Right ventricle myocardium inferior (tissue), 1 donor: ENCODE results near the gene FAAP24. TPM values are rescaled to one million over a fixed set of nuclear protein-coding genes. Genes with fewer than 3 reads are reported as not detected.

Experiments used
- total RNA-seq: library from RNA; stranded (reverse); fragmentation: NEBNext Ultra II Directional; extraction: Animal tissue kit (Norgen Biotek cat#: 25700); gene quantifications from one replicate; pipeline ENCODE4 v1.2.1, GENCODE V29; 2021
- donor health status: DM: no; HTN: yes; CAD: no; lungs with severe emphysema.

The FAAP24 gene
- total RNA-seq, 1 donor from 2014 or later, result 0.46 TPM

Other genes starting within 250 kb of the FAAP24 start
- 0.30 TPM for gene SLC7A9, start 102.5 kb upstream of the FAAP24 start, total RNA-seq
- gene CEP89, start 284 bp upstream of the FAAP24 start, total RNA-seq, result 7.8 TPM
- 3.0 TPM for gene RHPN2, start 92.6 kb downstream of the FAAP24 start, total RNA-seq
- 6.5 TPM for gene GPATCH1, start 108.9 kb downstream of the FAAP24 start, total RNA-seq
- gene WDR88, start 159.9 kb downstream of the FAAP24 start, total RNA-seq, result not detected
- gene LRP3, start 222.1 kb downstream of the FAAP24 start, total RNA-seq, result 17.8 TPM